HG03095 (cell line): Measurements from ENCODE around the gene ETV6.

Source experiments
- ATAC-seq: cut with Tn5 transposase; IDR thresholded peaks from one replicate; pipeline ENCODE4 v1.9.1; 2021; ENCODE audit warnings: moderate library complexity; ENCODE audit not compliant: unreplicated experiment

ETV6 gene

DNA sequence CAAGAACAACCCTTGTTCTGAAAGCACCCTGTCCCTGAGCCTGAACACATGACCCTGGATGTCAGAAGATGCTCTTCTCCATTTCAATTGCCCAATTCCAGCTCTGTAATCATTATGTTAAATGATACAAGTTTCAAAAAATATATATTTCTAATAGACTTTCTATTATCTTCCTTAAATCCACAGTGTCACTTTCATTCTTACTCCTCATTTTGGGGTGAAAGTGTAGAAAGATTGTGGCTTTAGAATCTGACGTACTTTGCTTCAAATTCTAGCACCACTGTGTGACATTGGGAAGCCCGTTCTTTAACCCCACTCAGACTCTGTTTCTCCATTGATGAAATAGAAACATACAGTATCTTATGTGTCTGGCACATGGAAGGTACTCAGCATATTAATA lies 83.2 kb downstream of the ETV6 start:
- no peak for ATAC-seq

DNA sequence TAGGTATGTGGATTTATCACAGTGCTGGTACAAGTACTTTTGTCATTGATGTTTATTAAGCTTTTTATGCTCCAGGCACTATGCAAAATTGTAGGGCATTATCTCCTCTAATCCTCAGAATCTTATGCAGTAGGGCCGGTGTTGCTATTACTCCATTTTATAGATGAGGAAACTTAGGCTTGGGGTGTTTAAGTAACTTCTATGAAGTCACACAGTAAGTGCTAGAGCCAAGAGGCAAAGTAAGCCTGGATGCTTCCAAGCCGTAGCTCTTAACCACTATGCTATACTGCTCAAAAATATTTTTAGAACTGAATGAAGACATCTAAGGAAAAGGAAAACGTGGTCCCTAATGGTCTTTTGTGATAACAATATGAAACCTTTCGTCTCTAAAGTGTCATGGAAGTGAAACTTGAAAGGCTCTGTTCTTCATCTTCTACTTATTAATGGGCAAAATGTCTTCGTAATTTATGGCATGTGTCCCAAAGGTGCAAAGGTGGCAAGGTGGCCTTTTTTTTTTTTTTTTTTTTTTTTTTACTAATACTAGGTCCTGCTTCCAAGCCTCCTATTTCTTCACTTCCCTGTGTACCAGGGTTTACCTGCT lies 85.2 kb downstream of the ETV6 start:
- no peak for ATAC-seq

DNA sequence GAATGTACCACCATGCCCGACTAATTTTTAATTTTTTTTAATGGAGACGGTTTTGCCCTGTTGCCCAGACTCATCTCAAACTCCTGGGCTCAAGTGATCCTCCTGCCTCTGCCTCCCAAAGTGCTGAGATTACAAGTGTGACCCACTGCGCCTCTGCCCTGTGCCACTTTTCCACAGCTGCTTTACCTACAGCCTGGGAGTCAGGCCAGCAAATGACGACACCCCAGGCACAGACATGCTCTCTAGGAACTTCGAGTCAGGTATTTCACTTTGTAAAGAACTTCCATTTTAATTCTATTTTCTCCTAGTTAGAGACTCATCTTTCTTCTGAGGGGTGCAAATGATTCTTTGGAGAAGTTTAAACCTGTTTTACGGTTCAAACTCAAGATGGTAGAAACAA lies 89.0 kb downstream of the ETV6 start:
- ATAC-seq: no peak

DNA sequence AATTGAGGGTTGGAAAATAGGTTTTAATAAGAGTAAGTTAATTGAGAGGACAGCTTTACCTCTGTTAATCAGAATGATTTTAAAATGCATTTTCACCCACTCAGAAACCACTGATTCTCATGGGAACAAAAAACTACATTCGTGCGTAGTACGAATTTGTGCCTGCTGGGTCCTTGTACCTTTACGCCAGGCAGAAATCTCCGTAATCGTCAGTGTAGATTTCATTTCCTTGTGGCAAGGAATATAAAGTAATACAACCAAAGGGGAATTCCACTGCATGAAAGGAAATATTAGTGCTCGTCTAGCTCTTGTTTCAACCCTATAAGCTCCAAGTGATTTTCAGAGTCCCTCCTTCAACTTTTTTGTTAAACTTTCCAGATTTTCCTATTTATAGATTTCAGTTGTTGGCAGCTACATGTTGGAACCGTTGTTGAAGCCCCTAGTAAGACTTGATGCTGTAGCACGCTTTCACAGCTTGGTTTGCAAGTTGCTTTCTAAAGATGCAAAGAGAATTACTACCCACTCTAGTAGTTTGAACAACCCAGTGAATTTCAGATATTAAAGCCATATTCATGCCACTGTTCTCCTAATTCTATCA lies 90.6 kb downstream of the ETV6 start:
- no peak for ATAC-seq

DNA sequence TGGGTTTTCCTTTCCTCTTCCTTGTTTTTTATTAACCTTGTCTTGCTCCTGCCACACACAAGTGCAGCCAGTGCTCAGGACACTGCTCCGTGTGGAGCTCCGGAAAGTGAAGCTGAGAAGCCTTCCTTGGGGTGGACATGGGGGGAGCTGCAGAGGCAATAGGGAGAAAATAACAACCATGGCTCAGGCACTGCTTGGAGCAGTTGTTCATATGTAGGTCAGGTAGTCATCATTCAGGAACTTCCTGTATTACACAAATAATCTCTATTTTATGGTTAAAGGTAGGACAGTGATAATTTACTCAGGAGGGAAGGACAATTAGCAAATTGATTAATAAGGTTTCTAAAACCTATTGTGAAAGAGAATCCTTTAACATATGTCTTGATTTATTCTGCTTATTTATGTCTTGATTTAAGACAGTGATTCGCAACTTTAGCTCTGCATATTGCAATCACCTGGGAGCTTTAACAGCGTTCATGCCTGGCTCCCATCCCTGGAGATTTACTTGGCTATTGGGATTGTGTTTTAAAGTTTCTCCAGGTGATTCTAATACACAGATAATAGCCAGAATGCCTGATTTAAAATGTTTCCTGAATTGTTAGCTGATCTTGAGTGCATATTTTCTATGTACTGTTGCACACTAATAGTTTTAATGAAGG lies 92.1 kb downstream of the ETV6 start:
- no peak for ATAC-seq

DNA sequence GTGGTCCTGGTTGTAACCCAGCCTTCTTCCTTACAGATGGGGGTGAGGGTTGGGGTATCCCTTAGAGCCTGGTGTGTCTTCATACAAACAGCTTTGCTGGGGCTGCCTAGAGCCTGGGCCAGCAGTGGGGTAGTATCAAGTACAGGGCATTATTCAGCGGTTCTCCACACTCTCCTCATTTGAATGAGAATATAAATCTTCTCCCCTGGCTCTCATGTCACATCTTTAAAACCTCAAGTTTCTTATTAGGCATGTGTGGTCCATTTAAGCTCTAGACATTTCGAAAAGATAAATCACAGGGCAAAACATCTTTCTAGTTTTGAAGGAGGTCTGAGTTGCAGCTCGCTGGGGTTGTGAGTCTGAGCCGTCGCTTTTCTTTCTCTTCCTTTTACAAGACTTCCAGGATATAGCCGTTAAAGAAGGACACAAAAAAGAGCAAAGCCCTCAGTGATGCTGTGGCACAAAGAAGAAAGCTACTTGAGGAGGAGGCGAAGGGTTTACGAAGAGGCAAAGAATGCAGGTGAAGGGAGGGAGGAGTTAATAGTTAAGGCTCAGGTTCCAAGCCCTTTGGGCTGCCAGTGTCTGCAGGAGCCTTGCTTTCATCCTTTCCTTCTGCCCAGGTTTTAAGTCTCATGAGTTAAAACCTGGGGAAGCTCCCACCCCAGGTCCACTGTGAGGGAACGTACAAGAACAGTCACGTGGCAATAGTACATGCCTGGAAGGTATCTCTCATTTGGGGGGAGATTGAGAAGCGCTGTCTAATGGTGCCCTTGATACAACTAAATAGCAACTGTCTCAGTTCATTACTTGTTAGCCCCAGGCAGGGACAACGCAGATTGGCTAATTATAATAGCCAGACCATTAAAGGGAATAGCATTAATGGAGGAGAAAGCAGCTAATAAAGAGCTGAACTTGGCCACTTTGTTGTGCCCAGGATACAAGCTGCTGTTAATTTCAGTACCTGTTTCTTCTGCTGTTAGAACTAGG lies 94.2 kb downstream of the ETV6 start:
- ATAC-seq: no peak

DNA sequence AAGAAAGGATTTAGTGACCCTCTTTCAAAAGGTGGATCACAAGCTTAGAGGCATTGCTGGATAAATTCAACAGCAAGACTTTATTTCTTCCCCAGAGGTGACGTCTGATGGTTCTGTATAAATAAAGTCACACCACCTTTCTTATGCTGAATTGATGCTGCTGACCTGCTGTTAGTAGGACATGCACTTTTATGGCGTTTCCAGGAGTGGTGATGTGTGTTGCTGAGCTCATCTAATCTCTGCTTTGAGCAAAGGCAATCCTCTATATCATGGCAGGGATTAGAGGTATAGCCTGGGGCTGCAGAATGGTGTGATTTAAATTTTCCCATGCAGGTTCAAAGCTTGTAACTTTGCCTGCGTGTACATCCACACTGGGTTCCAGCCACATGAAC lies 94.9 kb downstream of the ETV6 start:
- ATAC-seq: no peak

DNA sequence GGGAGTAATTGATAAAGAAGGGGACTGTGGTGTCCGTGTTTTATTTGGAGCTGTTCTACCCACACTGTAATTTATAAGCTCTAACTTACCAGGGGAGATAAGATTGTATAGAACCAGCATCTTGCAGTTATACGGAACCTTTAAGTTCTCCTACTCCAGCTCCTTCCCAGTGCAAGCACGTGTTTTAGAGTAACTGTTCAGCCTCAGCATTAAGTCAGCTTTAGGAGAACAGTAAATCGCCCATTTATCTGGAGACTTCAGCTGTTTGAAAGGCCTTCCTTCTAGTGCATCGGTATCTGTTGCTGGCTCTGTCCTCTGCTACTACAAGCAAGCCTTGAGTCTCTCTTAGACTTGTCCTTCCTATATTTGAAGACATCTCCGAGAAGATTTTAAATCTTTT lies 95.6 kb downstream of the ETV6 start:
- no peak for ATAC-seq

DNA sequence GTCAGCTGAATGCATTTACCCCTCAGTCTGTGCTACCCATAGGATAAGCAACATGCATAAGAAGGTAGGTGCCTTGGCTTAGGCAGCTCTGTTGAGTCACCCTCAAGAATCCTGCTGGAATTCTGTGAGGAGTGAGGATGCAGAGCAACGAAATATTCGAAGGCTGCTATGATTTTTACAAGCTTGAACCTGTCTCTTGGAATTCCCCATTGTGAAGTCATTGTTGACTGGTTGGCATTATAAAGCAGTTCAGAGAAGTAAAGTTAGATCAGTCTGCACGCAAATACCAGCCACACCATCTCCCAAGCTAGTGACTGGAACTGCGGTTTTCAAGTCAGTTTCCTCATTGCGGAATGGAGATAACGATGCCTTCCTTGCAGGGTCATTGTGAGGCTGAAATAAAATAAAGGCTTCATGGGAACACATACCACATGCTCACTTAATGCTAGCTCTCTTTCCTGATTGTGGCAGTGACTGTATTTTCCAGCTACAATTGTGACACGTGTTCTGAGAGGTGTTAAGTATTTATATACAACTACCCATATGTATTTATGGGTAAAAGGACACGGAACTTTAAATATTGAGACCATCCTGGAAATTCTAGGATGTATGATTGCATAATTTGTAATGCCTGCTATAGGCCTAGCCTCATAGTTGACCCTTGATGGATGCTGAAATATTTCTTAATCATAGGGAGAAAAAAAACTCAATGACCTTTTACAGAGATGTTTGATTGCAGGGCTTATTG lies 96.7 kb downstream of the ETV6 start:
- no peak for ATAC-seq

DNA sequence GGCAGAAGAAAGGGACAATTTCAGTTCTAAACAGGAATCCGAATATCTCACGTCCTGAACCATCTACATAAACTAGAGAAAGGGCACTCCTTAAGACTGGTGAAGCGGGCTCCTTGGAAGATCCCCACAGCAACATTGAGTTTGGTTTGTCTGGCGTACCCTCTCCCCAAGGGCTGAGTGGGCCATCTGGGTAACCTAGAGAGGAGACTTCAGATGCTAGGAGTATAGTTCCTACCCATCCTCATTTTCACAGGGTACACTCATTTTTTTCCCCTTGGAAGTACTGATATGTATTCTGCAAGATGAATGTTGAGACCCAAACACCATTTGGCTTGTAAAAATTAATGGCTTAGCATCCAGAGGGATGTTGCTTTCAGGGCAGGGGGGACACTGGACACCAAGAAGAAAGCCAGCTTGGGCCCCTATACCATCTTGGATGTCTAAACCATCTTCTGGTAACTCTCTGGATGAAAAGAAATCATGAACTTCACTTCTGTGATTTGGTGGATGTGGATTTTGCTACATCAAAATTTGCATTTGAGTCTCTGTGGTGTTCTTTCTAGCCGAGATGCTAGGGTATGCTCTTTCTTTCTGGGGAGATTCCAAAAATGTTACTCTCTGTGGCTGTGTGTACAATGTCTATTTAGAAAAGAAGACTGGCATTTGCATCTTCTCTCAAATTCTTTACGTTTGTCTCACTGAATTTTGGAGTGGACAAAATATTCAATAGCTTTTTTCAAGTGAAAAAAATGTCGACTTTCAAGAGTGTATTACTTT lies 97.7 kb downstream of the ETV6 start:
- no peak for ATAC-seq

DNA sequence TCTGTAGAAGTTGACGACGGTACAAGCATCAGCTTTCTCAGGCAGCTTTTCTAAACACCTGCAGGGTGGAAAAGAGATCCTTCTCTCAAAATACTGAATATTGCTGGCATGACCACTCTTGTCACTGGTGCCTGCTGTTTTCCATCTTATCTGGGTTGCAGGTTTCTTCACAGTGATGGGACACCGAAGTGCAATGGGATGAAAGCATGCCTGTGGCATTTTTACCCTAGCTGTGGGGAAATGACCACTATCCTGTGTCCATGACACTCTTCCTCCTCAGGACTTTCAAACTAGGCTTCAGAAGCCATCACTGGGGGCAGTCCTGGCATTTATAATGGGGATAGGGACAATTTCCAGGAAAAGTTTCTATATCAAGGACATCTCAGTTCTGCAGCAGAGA lies 98.5 kb downstream of the ETV6 start:
- no peak for ATAC-seq

DNA sequence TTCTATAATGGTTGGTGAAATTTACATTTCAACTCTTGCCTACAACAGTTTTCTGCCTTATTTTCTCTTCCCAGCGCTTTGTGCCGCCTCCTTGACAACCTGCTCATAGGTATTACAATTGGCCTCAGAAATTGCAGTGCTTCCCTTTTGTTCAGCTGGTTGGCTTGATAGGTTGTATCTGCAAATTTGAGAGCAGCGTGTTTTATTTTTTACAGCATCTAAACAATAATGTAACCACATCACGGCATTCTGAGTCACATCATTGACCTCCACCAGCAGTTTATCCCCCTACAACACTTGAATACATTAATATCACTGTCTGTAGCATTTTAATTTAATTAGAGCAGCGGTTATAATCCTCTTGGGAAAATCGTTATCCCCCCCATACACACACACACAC lies 99.4 kb downstream of the ETV6 start:
- no peak for ATAC-seq

DNA sequence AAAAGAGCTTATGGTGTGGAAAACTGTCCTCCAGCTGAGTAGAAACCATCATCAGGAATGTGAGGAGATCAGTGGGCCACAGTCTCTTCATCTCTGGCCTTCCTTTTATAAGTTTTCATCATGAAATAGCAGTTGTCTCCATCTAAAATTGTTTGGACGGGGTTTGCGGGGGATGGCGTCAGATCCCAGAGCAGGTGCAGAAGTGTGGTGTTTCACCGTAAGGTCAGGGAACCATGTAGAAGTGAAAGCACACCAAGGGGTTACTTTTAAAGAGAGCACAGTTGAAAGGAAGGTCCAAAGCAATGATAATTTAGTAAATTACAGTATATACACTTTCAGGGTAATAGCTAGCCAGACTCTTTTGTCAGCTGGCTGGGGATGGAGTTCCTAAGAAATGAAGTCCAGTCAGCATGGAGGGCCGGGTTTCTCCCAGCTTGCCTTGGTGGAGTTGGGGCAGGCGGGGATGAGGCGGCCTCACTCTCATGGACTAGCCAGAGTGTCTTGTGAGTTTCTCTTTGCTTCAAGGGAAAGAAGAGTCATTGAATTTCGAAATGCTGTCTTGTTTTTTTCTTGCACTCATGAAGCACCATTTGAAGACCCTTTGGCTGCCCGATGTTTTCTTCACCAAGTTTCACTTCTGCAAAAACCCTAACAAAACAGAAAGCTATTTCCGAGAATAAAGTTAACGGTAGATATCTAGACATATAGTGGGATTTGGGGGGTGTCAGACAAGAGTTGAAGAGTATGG lies 100.6 kb downstream of the ETV6 start:
- peak; percentile 48 for ATAC-seq

DNA sequence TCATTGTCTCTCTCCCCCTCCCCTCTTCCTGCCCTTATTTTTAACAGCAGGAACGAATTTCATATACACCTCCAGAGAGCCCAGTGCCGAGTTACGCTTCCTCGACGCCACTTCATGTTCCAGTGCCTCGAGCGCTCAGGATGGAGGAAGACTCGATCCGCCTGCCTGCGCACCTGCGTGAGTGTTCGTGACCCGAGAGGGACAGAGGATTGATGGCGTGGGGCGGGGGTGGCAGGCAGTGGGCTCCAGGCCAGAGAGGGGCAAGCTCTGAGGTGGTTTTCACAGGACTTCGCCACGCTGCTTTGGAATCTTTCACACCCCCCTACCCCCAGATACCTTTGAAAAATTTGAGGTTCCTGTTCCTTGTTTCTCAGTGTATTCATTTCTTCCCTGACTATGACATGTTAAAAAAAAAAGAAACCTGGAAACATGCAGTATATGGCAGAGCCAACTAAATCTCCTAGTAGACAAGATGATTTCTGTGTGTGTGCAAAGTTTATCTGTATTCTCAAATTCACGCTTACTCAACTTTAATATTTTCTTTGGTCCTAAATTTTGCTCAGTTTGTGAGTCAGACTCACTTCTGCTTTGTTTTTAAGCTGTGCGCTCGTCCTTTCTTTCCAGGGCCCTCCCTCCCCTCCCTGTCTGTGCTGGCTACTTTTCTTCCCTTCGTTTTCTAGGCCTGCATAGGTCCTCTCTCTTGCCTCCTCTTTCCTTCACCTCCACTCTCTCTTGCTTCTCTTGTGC lies 103.1 kb downstream of the ETV6 start:
- no peak for ATAC-seq

DNA sequence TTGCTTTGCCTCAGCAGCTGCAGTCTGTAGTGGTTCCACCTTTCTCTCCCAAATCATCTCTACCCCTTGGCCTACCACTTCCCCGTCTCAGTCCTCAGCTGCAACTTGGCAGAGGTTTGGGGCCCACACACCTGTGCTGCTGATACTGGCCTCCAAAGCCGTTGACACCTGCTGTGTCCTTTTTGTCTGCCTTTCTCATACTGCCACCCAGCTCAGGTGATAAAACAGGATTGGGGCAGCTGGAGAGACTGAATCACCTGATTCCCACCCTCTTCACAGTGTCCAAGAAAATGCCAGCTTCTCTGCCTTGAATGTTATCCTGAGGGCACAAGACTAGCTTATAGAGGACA lies 103.7 kb downstream of the ETV6 start:
- no peak for ATAC-seq

DNA sequence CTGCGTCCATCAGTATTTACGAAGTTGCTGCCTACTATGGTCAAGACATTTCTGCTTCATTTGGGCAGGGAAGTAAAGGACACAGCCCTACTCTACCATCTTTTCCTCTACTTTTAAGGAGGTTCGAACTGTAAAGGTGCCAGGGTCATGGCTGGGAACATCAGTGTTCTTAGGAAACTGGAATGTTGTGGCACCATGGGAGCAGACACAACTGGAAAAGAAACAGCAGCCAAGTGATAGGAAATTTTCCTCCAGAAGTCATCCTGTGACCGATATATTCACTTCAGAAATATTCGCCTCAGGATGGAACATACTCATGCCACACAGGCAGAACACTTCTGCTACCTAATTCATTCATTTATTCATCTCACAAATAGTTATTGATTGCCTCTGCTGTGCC lies 104.4 kb downstream of the ETV6 start:
- ATAC-seq: no peak

DNA sequence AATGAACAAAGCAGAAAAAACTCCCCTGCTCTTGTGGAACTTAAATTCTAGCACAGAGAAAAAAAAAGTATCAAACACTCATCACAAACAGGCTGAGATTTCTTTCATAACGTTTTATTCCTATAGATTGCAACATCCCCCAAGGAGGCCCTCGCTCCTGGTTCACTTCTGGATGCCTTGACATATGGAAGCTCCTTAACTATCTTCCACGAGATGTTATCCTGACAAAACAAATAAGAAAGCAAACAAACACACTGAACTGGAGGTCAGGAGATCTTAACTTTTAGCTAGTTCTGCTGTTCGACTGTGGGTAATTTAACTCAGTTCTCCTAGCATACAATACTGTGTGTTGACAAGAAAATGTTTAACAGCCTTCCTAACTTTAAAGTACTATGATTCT lies 104.8 kb downstream of the ETV6 start:
- ATAC-seq: no peak

DNA sequence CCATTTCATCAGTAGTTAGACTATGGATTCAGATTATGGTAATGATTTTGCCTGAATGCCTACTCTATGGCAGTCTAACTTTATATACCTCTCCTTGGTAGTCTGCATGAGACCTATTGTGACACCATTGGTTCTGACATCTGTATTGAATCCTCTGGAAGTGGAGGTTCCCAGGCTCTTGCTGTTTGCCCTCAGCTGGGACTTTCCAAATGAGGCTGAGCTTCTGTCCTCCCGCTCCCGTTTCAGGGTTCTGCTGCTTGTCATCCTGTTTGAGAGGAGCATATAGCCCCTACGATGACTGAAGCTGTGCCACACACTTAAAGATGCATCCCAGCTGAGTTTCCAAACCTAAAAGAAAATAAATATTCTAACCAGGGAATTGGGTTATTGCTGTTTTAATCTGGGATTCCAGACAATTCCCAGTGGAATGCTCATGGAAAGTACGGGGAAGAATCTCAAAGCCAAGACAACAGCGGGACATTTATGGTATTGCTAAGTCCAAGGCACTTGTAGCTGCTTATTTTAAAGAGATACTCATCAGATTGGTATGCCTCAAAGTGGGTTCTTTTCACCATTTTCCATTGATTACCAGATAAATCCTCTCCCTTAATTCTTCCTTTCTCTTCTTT lies 105.9 kb downstream of the ETV6 start:
- no peak for ATAC-seq
